Liver (tissue), 9 donors: ENCODE measurements around the gene SESN3. TPM values are rescaled to one million over a fixed set of nuclear protein-coding genes. Genes with fewer than 3 reads are reported as not detected.

Source experiments
- DNase-seq: peaks from one replicate; pipeline ENCODE4 v3.0.0-alpha.2; 2017; ENCODE audit warnings: low spot score
- H3K27ac ChIP-seq, 2 donors: one replicate each; pipeline ENCODE4 v1.7.0; 2013; ENCODE audit warnings: inconsistent platforms in 2 of 2, low read length in 2 of 2, control low read depth in 1 of 2, low read depth in 1 of 2, mild to moderate bottlenecking in 1 of 2
- H3K27me3 ChIP-seq, 4 donors: one replicate each; pipeline versions ENCODE4 v1.6.1 to v1.7.0; 2013; ENCODE audit warnings: low read length in 3 of 4, inconsistent platforms in 1 of 4, mild to moderate bottlenecking in 1 of 4, moderate library complexity in 1 of 4; ENCODE audit not compliant: control insufficient read depth in 4 of 4, insufficient read depth in 4 of 4
- H3K36me3 ChIP-seq, 4 donors: one replicate each; pipeline versions ENCODE4 v1.6.1 to v1.7.0; 2013; ENCODE audit warnings: low read length in 3 of 4, mild to moderate bottlenecking in 3 of 4, low read depth in 1 of 4, moderate library complexity in 1 of 4; ENCODE audit not compliant: control insufficient read depth in 4 of 4, insufficient read depth in 3 of 4
- H3K4me1 ChIP-seq, 4 donors: one replicate each; pipeline versions ENCODE4 v1.6.1 to v1.7.0; 2013; ENCODE audit warnings: low read length in 3 of 4, mild to moderate bottlenecking in 3 of 4, moderate library complexity in 1 of 4; ENCODE audit not compliant: control insufficient read depth in 4 of 4, insufficient read depth in 4 of 4
- H3K4me3 ChIP-seq, 3 donors: one replicate each; pipeline versions ENCODE4 v1.6.1 to v1.7.0; 2013; ENCODE audit warnings: low read length in 3 of 3, control low read depth in 1 of 3, low read depth in 1 of 3, mild to moderate bottlenecking in 1 of 3
- H3K9ac ChIP-seq, 2 donors: one replicate each; pipeline ENCODE4 v1.7.0; 2013; ENCODE audit warnings: low read length in 2 of 2, mild to moderate bottlenecking in 2 of 2, moderate library complexity in 2 of 2, control low read depth in 1 of 2, low read depth in 1 of 2
- H3K9me3 ChIP-seq, 4 donors: one replicate each; pipeline versions ENCODE4 v1.6.1 to v1.7.0; 2013; ENCODE audit warnings: low read length in 3 of 4; ENCODE audit not compliant: control insufficient read depth in 4 of 4
- FOXA2 ChIP-seq: IDR thresholded peaks from 2 replicates; pipeline ENCODE4 v1.6.1; 2016; ENCODE audit warnings: antibody characterized with exemption
- GABPA ChIP-seq, 2 donors: IDR thresholded peaks in 1 of 2; conservative IDR thresholded peaks in 1 of 2; 2 replicates each; pipeline ENCODE4 v1.6.1; 2016; ENCODE audit warnings: antibody characterized with exemption in 2 of 2, mild to moderate bottlenecking in 1 of 2, moderate library complexity in 1 of 2
- HNF4A ChIP-seq, 2 donors: conservative IDR thresholded peaks; 2 replicates each; pipeline ENCODE4 v1.6.1; 2016; ENCODE audit warnings: antibody characterized with exemption in 2 of 2, mild to moderate bottlenecking in 2 of 2
- HNF4G ChIP-seq: IDR thresholded peaks from 2 replicates; pipeline ENCODE4 v1.6.1; 2016; ENCODE audit warnings: antibody characterized with exemption
- NR2F2 ChIP-seq: IDR thresholded peaks from 2 replicates; pipeline ENCODE4 v1.6.1; 2016; ENCODE audit warnings: antibody characterized with exemption
- RAD21 ChIP-seq, 2 donors: IDR thresholded peaks; 2 replicates each; pipeline ENCODE4 v1.6.1; 2016; ENCODE audit warnings: antibody characterized with exemption in 2 of 2, mild to moderate bottlenecking in 2 of 2
- REST ChIP-seq: IDR thresholded peaks from 2 replicates; pipeline ENCODE4 v1.6.1; 2016; ENCODE audit warnings: antibody characterized with exemption, mild to moderate bottlenecking
- RXRA ChIP-seq, 2 donors: IDR thresholded peaks; 2 replicates each; pipeline ENCODE4 v1.6.1; 2017 to 2018; ENCODE audit warnings: antibody characterized with exemption in 2 of 2, mild to moderate bottlenecking in 1 of 2
- SP1 ChIP-seq: IDR thresholded peaks from 2 replicates; pipeline ENCODE4 v1.6.1; 2018; ENCODE audit warnings: antibody characterized with exemption, mild to moderate bottlenecking
- TAF1 ChIP-seq: conservative IDR thresholded peaks from 2 replicates; pipeline ENCODE4 v1.6.1; 2016; ENCODE audit warnings: antibody characterized with exemption, mild to moderate bottlenecking
- YY1 ChIP-seq: IDR thresholded peaks from 2 replicates; pipeline ENCODE4 v1.6.1; 2016; ENCODE audit warnings: antibody characterized with exemption, mild to moderate bottlenecking
- WGBS: extraction: QIAGEN DNeasy Blood & Tissue Kit; methylation state at CpG from one replicate; pipeline ENCODE4 v1.1.7; 2013; 5-methylcytosine and 5-hydroxymethylcytosine counted together
- polyA plus RNA-seq, 2 donors: library from polyadenylated mRNA; stranded (reverse) in 1 of 2; unstranded in 1 of 2; fragments of 200-250 nt in 1 of 2; fragments of >200 nt in 1 of 2; fragmentation: Nextera tagmentation in 1 of 2; extraction: Ambion mirVana in 1 of 2; gene quantifications; one replicate each; pipeline versions ENCODE4 v1.2.1 to v1.2.3, GENCODE V29; 2013 to 2015
- total RNA-seq, 2 donors: library from RNA; depleted of rRNA; stranded (reverse); fragments of >200 nt; gene quantifications; one replicate each; pipeline ENCODE4 v1.2.3, GENCODE V29; 2014
- TF ChIP-seq, protein P1 (sequence below): IDR thresholded peaks from 2 replicates; pipeline ENCODE4 v1.6.1; 2016; ENCODE audit warnings: antibody characterized with exemption
- TF ChIP-seq, protein P2 (sequence below): IDR thresholded peaks from 2 replicates; pipeline ENCODE4 v1.6.1; 2016; ENCODE audit warnings: antibody characterized with exemption
- TF ChIP-seq, protein P3 (sequence below): IDR thresholded peaks from 2 replicates; pipeline ENCODE4 v1.6.1; 2016; ENCODE audit warnings: antibody characterized with exemption
- TF ChIP-seq, protein P4 (sequence below): fragments of 150-350 bp; IDR thresholded peaks from 2 replicates; pipeline ENCODE4 v1.5.1; 2017; ENCODE audit warnings: improper control_type of control experiment, low read depth, low read length; ENCODE audit not compliant: missing input control
- donor health status: healthy.
- donor health status: healthy.
- donor health status: healthy.
- donor health status: healthy.
- donor health status: healthy.

The SESN3 gene
- total and polyA plus RNA-seq, 4 donors = 0.85 to 46.6 (median 2.6) TPM

GRCh38 chr11:95134491-95134890 is 96.5 kb downstream of the SESN3 start:
- no peak for DNase-seq
- H3K27ac ChIP-seq = no peak overlapping the region
- TF ChIP-seq GABPA (IDR thresholded peaks at IDR 0.05 in 1 of 2, conservative IDR thresholded peaks at IDR 0.05 in 1 of 2) = no peak
- no peak for TF ChIP-seq REST
- no peak for TF ChIP-seq HNF4A (conservative IDR thresholded peaks at IDR 0.05)
- TF ChIP-seq YY1 = no peak
- TF ChIP-seq, protein P1, sequence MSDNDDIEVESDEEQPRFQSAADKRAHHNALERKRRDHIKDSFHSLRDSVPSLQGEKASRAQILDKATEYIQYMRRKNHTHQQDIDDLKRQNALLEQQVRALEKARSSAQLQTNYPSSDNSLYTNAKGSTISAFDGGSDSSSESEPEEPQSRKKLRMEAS = no peak
- no peak for TF ChIP-seq HNF4G
- TF ChIP-seq RXRA (IDR thresholded peaks at IDR 0.05) = no peak
- TF ChIP-seq, protein P2, sequence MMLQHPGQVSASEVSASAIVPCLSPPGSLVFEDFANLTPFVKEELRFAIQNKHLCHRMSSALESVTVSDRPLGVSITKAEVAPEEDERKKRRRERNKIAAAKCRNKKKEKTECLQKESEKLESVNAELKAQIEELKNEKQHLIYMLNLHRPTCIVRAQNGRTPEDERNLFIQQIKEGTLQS = no peak
- TF ChIP-seq, protein P3, sequence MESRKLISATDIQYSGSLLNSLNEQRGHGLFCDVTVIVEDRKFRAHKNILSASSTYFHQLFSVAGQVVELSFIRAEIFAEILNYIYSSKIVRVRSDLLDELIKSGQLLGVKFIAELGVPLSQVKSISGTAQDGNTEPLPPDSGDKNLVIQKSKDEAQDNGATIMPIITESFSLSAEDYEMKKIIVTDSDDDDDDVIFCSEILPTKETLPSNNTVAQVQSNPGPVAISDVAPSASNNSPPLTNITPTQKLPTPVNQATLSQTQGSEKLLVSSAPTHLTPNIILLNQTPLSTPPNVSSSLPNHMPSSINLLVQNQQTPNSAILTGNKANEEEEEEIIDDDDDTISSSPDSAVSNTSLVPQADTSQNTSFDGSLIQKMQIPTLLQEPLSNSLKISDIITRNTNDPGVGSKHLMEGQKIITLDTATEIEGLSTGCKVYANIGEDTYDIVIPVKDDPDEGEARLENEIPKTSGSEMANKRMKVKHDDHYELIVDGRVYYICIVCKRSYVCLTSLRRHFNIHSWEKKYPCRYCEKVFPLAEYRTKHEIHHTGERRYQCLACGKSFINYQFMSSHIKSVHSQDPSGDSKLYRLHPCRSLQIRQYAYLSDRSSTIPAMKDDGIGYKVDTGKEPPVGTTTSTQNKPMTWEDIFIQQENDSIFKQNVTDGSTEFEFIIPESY = no peak
- WGBS = 72% methylated on average over 5 of the region's 5 CpGs
- no peaks in the 10 kb centered on the region for H3K4me1 ChIP-seq
- H3K27me3 ChIP-seq = no peaks in the 10 kb centered on the region
- H3K9me3 ChIP-seq = no peaks in the 10 kb centered on the region
- H3K4me3 ChIP-seq = no peak overlapping the region
- H3K9ac ChIP-seq = no peak overlapping the region
- H3K36me3 ChIP-seq = no peaks in the 10 kb centered on the region

DNA sequence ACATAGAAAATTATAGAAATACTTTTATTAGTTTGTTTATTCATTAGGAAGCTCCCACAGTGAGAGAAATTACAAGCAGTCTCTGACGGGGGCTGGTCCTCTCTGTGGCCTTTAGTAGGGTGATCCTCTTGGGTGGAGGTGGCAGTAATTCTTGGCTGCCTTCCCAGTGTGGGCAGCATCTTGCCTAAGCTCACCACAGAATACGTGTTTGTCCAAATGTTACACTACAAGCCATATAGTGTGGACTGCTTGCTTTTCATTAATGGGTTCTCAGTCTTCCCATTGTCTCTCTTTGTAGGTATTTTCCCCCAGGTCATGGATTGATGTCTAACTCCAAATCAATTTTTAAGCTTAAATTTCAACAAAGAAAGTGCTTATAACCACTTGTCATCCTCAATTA is 98.0 kb downstream of the SESN3 start:
- TF ChIP-seq, protein P3 = no peak
- TF ChIP-seq, protein P1 = no peak
- TF ChIP-seq REST (no peak), NR2F2 (no peak), FOXA2 (no peak), RXRA (IDR thresholded peaks at IDR 0.05) (no peak), SP1 (no peak), HNF4A (conservative IDR thresholded peaks at IDR 0.05) (no peak), TAF1 (no peak), GABPA (IDR thresholded peaks at IDR 0.05 in 1 of 2, conservative IDR thresholded peaks at IDR 0.05 in 1 of 2) (no peak), HNF4G (no peak), YY1 (no peak), RAD21 (IDR thresholded peaks at IDR 0.05) (no peak)
- TF ChIP-seq, protein P2 = no peak
- TF ChIP-seq, protein P4, sequence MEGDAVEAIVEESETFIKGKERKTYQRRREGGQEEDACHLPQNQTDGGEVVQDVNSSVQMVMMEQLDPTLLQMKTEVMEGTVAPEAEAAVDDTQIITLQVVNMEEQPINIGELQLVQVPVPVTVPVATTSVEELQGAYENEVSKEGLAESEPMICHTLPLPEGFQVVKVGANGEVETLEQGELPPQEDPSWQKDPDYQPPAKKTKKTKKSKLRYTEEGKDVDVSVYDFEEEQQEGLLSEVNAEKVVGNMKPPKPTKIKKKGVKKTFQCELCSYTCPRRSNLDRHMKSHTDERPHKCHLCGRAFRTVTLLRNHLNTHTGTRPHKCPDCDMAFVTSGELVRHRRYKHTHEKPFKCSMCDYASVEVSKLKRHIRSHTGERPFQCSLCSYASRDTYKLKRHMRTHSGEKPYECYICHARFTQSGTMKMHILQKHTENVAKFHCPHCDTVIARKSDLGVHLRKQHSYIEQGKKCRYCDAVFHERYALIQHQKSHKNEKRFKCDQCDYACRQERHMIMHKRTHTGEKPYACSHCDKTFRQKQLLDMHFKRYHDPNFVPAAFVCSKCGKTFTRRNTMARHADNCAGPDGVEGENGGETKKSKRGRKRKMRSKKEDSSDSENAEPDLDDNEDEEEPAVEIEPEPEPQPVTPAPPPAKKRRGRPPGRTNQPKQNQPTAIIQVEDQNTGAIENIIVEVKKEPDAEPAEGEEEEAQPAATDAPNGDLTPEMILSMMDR = no peak
- no peak overlapping the region for H3K27ac ChIP-seq
- H3K36me3 ChIP-seq = no peaks in the 10 kb centered on the region
- H3K4me3 ChIP-seq = no peak overlapping the region
- WGBS = 46% methylated on average over 2 of the region's 2 CpGs
- no peak overlapping the region for H3K9ac ChIP-seq
- DNase-seq = no peak
- H3K27me3 ChIP-seq = no peaks in the 10 kb centered on the region
- H3K9me3 ChIP-seq = no peaks in the 10 kb centered on the region
- no peaks in the 10 kb centered on the region for H3K4me1 ChIP-seq
